Activated naive CD4-positive, alpha-beta T cell treated with anti-CD3 and anti-CD28 coated beads, Interleukin-2, amount 50 U/mL, for 16 hours (primary cell): ENCODE data around the gene STRAP.

ENCODE experiments used
- DNase-seq: peaks from one replicate; pipeline ENCODE4 v3.0.0-alpha.2; 2020

STRAP gene

DNA sequence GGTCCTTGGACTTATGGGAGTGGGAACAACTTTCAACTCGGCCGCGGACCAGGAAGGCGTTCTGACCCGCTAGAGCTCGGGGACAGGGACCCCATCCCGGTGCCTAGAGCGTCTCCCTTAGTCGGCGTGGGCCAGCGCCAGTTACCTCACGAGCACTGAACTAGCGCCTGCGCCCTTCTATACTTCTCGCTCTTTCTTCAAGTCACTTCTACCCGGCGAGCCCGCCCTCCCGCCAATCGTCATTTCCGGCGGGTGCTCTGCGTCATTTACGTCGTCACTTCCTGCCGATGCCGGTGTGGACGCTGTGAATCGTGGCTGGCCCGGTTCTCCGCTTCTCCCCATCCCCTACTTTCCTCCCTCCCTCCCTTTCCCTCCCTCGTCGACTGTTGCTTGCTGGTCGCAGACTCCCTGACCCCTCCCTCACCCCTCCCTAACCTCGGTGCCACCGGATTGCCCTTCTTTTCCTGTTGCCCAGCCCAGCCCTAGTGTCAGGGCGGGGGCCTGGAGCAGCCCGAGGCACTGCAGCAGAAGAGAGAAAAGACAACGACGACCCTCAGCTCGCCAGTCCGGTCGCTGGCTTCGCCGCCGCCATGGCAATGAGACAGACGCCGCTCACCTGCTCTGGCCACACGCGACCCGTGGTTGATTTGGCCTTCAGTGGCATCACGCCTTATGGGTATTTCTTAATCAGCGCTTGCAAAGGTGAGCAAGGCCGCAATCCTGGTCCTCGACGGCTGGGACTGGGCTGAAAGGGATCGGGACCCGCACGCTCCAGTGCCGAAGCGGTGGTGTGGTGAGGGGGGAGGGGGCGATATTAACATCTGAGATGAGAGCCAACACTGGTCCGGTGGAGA, at the start of gene STRAP:
STRAP (plus strand) TSS at position 270 of the 854 bp plus-strand sequence; CDS start at position 591, 321 bp downstream.
- peak; percentile 94 for DNase-seq

DNA sequence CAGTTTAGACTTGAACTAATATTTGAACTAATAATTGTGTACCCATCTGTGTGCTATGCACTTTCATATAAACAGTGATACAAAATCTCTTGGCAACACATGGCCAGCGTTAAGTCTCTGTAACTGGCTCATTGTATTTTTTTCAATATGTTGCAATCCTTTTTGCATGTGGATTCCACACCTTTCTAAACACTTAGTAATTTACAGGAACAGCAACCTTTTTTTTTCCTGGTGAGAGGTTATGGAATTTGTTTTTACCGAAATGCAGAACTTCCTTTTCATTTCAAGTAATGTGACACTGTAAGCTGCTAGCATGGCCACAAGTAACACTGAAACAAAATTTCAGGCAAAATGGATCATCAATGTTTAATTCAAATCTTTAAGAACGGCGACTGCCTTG, 47.6 kb upstream of the STRAP start:
- no peak for DNase-seq

- no peak for DNase-seq
Observed at GRCh38 chr12:15837141-15837790, 44.9 kb upstream of the STRAP start.

GRCh38 chr12:15839041-15839440, 43.1 kb upstream of the STRAP start:
- no peak for DNase-seq

- no peak for DNase-seq
Observed at GRCh38 chr12:15839682-15840081, 42.5 kb upstream of the STRAP start.

DNA sequence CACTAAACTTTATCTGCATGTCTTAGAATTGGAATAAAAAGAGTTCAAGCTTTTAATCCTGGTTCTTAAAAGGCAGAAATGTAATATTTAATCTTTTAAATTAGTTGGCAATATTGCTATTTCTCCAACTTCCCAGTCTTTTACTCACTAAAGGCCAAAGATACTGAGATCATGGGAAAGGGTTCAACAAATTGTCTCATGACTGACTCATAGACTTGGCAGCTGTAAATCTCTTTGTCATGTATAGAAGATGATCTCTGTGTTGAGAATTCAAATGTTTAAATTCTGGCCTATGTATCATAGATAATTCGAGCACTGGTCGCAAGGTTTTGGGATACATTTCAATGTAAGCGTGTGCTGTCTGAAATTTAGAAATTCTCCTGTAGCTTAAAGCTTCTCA, 40.1 kb upstream of the STRAP start:
- no peak for DNase-seq

DNA sequence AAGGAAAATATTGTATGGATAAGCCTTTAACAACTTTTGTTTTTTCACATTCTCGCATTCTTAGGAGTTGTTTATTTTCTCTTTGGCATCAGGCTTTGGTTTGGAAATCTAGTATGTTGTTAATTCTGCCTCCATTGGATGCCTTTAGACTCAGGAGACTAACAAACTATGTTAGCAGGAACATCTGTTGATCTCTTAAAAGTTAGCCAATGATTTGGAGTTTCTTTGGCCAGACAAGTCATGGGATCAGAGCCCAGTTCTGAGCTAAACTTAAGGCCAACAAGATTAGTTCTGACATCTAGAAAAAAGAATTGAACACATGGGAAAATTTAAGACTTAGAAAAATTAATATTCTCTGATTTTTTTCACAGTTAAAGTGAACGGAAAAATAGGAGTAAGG, 35.3 kb upstream of the STRAP start:
- no peak for DNase-seq

DNA sequence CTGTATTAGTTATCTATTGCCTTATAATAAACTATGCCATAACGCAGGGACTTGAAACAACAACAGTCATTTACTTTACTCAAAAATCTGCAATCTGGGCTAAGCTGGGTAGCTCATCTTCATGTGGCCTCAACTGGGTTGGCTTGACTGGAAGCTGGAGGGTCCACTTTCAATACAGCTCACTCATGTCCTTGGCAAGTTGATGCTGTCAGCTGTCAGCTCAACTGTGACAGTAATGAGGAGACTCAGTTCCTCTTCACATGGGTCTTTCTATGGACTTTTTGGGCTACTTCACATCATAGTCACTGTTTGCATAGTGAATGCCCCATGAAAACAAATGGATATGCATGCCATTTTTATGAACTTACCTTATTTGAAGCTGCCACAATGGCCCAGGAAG, 33.6 kb upstream of the STRAP start:
- no peak for DNase-seq

DNA sequence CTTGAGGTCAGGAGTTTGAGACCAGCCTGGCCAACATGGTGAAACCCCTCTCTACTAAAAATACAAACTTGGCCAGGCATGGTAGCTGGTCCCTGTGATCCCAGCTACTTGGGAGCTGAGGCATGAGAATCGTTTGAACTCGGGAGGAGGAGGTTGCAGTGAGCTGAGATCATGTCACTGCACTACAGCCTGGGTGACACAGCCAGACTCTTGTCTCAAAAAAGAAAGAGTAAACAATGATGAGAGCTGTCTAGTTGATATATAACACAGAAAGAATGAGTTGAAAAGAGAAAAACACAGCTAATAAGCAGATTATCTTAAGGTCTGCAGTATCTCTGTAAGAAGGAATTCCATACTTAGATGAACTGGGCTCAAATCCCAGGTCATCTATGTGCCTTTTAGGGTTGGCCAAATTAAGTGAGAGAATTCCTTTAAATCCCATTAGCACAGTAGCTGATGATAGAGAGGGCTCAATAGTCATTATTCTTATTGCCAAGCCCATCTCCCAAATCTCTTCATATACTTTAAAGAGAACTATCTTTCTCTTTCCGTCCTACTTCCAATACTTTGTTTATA, 31.1 kb upstream of the STRAP start:
- no peak for DNase-seq

GRCh38 chr12:15851919-15852318, 30.3 kb upstream of the STRAP start:
- no peak for DNase-seq

DNA sequence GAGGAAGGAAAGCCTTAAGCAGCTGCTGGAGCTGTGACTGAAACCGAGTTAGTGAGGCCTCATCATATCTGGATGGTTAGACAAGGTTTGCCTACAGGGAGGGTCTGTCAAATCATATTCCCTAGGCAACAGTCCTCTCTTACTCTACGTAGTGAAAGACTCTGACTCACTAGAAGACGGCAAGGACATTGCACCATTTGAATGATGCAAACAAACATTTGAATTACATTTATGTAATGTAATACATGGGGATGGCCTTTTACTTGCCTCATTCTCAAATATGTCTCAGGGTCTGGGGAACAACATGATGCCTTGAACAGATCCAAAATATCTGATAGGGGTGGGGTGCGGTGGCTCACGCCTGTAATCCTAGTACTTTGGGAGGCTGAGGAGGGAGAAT, 29.8 kb upstream of the STRAP start:
- DNase-seq, result no peak

- no peak for DNase-seq
Observed at GRCh38 chr12:15853877-15854276, 28.3 kb upstream of the STRAP start.

DNA sequence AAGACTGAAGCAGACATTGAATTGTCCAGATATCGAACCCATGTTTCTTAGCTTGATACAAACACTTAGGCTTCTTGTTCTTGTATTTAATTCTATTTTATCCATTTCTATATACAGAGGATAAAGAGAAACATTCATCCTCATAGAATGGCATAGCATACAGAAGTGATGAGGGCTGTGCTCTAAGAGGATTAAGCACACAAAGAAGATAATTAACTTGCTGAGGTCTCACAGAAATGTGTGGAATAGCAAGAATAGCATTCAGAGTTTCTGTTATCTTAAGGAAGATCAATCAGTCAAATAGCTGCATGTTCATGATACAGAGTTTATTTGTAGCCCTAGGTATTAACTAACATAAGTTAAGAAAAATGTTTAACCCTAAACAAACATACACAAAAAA, 27.3 kb upstream of the STRAP start:
- DNase-seq, result no peak

DNA sequence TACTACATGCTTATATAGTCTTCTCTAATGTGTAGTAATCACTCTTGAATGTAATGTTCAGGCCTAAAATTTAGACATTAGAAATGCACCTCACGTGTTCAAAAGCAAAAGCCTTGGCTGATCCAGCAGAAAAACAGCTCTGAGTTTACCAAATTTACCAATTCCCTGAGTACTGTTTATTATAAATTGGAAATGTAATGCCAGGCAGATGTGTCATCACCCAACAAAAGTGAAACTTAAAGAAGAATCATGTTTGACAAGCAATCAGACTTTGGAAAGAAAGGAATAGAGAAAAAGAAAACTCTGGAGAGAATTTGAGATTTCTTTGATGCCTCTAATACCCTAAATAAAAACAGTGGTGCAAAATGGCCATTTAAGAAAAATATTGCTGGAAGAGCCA, 26.5 kb upstream of the STRAP start:
- DNase-seq, result no peak

- peak; percentile 19 for DNase-seq
Observed at GRCh38 chr12:15856097-15856982, 25.8 kb upstream of the STRAP start.

- DNase-seq, result no peak
Observed at GRCh38 chr12:15858353-15858752, 23.8 kb upstream of the STRAP start.

DNA sequence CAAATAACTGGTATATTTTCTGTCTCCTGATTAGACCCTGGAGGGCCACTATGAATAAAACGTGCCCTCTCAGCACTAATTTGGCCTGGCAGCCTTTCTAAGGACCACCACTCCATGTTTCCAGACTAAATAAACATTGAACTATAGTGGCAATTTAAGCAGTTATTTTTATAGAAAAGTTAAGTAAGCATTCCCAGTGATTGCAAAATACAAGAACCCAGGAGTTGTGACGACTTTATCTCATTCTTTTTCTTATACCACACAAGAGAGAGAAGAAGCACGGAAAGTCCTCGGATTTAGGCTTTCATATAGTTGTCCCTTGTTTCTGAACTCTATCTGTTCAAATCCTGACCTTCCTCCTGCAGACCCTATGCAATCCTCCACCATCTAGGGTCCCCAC, 23.1 kb upstream of the STRAP start:
- DNase-seq, result no peak

DNA sequence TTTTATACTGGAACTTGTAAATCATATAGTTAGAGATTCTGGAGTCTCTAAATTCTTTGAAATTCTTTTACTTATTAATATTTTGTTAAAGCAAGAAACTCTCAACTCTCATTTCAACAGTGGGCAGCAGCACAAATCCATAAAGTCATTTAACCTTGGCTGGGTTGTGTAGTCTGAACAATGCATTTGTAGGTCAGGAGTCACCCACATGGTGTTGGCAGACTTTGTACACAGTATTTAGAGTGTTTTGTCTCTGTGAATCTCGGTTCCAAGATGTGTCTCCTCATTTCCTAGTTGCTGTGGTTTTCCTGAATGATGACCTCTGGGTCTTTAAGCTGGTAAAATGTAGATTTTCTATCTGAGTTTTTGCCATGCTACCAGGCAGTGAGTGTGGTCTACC, 20.8 kb upstream of the STRAP start:
- DNase-seq, result no peak

DNA sequence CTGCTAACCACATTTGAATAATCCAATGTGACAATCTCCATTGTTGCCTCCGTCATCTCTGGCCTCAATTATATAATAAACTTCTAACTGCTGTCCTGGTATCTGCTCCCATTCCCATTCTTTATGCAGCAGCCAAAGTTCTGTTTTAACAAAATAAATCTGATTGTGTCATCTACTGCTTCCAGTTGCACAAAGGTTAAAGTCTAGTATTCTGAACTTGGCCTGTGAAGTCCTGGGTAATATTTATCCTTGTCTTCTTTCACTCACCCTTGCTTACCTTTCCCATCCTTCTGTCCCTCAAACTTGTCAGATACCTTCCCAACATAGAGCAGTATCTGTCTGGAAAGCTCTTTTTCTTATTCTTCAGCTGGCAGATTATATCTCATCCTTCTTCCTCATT, 19.3 kb upstream of the STRAP start:
- no peak for DNase-seq

DNA sequence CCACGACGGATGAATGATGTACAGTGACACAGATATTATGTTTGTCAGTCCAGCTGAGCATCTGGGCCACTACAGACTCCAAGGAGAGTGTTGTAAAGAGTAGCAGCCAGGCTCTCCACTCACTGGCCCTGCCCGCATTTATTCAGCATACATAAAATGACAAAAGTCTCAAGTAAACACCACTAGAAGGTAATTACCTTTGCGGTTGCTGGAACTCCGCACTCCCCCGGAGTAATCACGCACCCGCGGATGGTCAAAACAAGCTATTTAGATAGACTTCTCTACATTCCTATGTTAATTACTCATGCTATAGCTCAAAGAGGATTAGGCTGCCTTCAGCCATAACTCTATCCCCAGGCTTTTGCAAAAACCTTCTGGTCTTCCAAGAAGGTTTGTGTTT, 18.8 kb upstream of the STRAP start:
- no peak for DNase-seq

- DNase-seq, result no peak
Observed at GRCh38 chr12:15863984-15864383, 18.2 kb upstream of the STRAP start.

GRCh38 chr12:15868186-15868585, 14.0 kb upstream of the STRAP start:
- DNase-seq, result no peak

- no peak for DNase-seq
Observed at GRCh38 chr12:15873556-15873955, 8.6 kb upstream of the STRAP start.
